ENCODE results near the gene DNAJC5.
"Not testable (repeated sequence)": the region's sequence is repeated elsewhere in the genome, so short reads cannot be mapped to it uniquely, and the experiment has no call there.

DNAJC5 gene

GRCh38 chr20:63926298-63926697, 31.4 kb downstream of the DNAJC5 start:
- H3K4me3 Mint-ChIP-seq = no peak overlapping the region
- peaks cover 27% of the 10 kb centered on the region for H3K36me3 Mint-ChIP-seq
- H3K27me3 Mint-ChIP-seq = no peaks in the 10 kb centered on the region
- DNase-seq (ENCODE audit: low spot score in 2 of 2) (no peak), ATAC-seq (ENCODE audit: low read depth) (no peak)
- H3K27ac Mint-ChIP-seq = no peak overlapping the region
- peaks cover 14% of the 10 kb centered on the region for H3K4me1 Mint-ChIP-seq
- no peaks in the 10 kb centered on the region for H3K9me3 Mint-ChIP-seq

GRCh38 chr20:63929071-63929470, 34.1 kb downstream of the DNAJC5 start:
- H3K36me3 Mint-ChIP-seq = peaks cover 33% of the 10 kb centered on the region
- ATAC-seq (ENCODE audit: low read depth) (no peak), DNase-seq (ENCODE audit: low spot score in 2 of 2) (no peak)
- H3K27ac Mint-ChIP-seq = no peak overlapping the region
- no peak overlapping the region for H3K4me3 Mint-ChIP-seq
- peaks cover 12% of the 10 kb centered on the region for H3K4me1 Mint-ChIP-seq
- H3K9me3 Mint-ChIP-seq = no peaks in the 10 kb centered on the region
- H3K27me3 Mint-ChIP-seq = no peaks in the 10 kb centered on the region

GRCh38 chr20:63929473-63929883, 34.6 kb downstream of the DNAJC5 start:
- not testable (repeated sequence) for ATAC-seq (ENCODE audit: low read depth); DNase-seq (ENCODE audit: low spot score in 2 of 2); H3K9me3 Mint-ChIP-seq; H3K4me3 Mint-ChIP-seq; H3K27me3 Mint-ChIP-seq; H3K27ac Mint-ChIP-seq
- Mint-ChIP-seq H3K4me1 (peaks cover 12% of the 10 kb centered on the region), H3K36me3 (peaks cover 33% of the 10 kb centered on the region)

GRCh38 chr20:63930971-63931553, 36.1 kb downstream of the DNAJC5 start:
- Mint-ChIP-seq H3K4me1 (peaks cover 12% of the 10 kb centered on the region), H3K36me3 (peaks cover 35% of the 10 kb centered on the region), H3K4me3 (no peak overlapping the region), H3K27ac (peak overlapping the region; percentile 68), H3K9me3 (no peaks in the 10 kb centered on the region), H3K27me3 (no peaks in the 10 kb centered on the region)
- ATAC-seq (ENCODE audit: low read depth) (no peak), DNase-seq (ENCODE audit: low spot score in 2 of 2) (no peak)

GRCh38 chr20:63931735-63932134, 36.8 kb downstream of the DNAJC5 start:
- H3K36me3 Mint-ChIP-seq = peaks cover 33% of the 10 kb centered on the region
- H3K27ac Mint-ChIP-seq = no peak overlapping the region
- H3K4me3 Mint-ChIP-seq = no peak overlapping the region
- peaks cover 8% of the 10 kb centered on the region for H3K4me1 Mint-ChIP-seq
- H3K27me3 Mint-ChIP-seq = no peaks in the 10 kb centered on the region
- ATAC-seq (ENCODE audit: low read depth) (no peak), DNase-seq (ENCODE audit: low spot score in 2 of 2) (no peak)
- no peaks in the 10 kb centered on the region for H3K9me3 Mint-ChIP-seq

- Mint-ChIP-seq H3K4me1 (peaks cover 6% of the 10 kb centered on the region), H3K27me3 (no peaks in the 10 kb centered on the region), H3K9me3 (no peaks in the 10 kb centered on the region), H3K4me3 (no peak overlapping the region), H3K27ac (no peak overlapping the region), H3K36me3 (peaks cover 33% of the 10 kb centered on the region)
- ATAC-seq (ENCODE audit: low read depth) (no peak), DNase-seq (ENCODE audit: low spot score in 2 of 2) (no peak)
Observed at GRCh38 chr20:63932606-63933160, 37.8 kb downstream of the DNAJC5 start.

- Mint-ChIP-seq H3K9me3 (no peaks in the 10 kb centered on the region), H3K36me3 (peaks cover 26% of the 10 kb centered on the region), H3K27ac (no peak overlapping the region)
Observed at GRCh38 chr20:63933646-63934045, 38.7 kb downstream of the DNAJC5 start.

GRCh38 chr20:63934271-63935068, 39.5 kb downstream of the DNAJC5 start:
- no peaks in the 10 kb centered on the region for H3K27me3 Mint-ChIP-seq
- no peaks in the 10 kb centered on the region for H3K9me3 Mint-ChIP-seq
- H3K27ac Mint-ChIP-seq = no peak overlapping the region
- no peak overlapping the region for H3K4me3 Mint-ChIP-seq
- no peak for ATAC-seq (ENCODE audit: low read depth)
- H3K4me1 Mint-ChIP-seq = peaks cover 6% of the 10 kb centered on the region
- H3K36me3 Mint-ChIP-seq = peaks cover 20% of the 10 kb centered on the region
- no peak for DNase-seq (ENCODE audit: low spot score in 2 of 2)

More at GRCh38 chr20:63933646-63934045, 38.7 kb downstream of the DNAJC5 start:
- DNase-seq (ENCODE audit: low spot score in 2 of 2) = no peak
- ATAC-seq (ENCODE audit: low read depth) = no peak
- H3K27me3 Mint-ChIP-seq = no peaks in the 10 kb centered on the region
- no peak overlapping the region for H3K4me3 Mint-ChIP-seq
- peaks cover 6% of the 10 kb centered on the region for H3K4me1 Mint-ChIP-seq

GRCh38 chr20:63935447-63935846, 40.5 kb downstream of the DNAJC5 start:
- H3K36me3 Mint-ChIP-seq = peaks cover 16% of the 10 kb centered on the region
- ATAC-seq (ENCODE audit: low read depth) = no peak
- peaks cover 6% of the 10 kb centered on the region for H3K4me1 Mint-ChIP-seq
- H3K27me3 Mint-ChIP-seq = no peaks in the 10 kb centered on the region
- no peak overlapping the region for H3K4me3 Mint-ChIP-seq
- no peak for DNase-seq (ENCODE audit: low spot score in 2 of 2)
- no peaks in the 10 kb centered on the region for H3K9me3 Mint-ChIP-seq
- no peak overlapping the region for H3K27ac Mint-ChIP-seq

- no peaks in the 10 kb centered on the region for H3K27me3 Mint-ChIP-seq
- H3K36me3 Mint-ChIP-seq = peaks cover 16% of the 10 kb centered on the region
- H3K27ac Mint-ChIP-seq = no peak overlapping the region
- H3K4me1 Mint-ChIP-seq = peaks cover 13% of the 10 kb centered on the region
- no peaks in the 10 kb centered on the region for H3K9me3 Mint-ChIP-seq
- DNase-seq (ENCODE audit: low spot score in 2 of 2) = no peak
- no peak for ATAC-seq (ENCODE audit: low read depth)
- no peak overlapping the region for H3K4me3 Mint-ChIP-seq
Observed at GRCh38 chr20:63937596-63937995, 42.7 kb downstream of the DNAJC5 start.

- Mint-ChIP-seq H3K9me3 (no peaks in the 10 kb centered on the region), H3K4me3 (no peak overlapping the region), H3K4me1 (peaks cover 13% of the 10 kb centered on the region), H3K27me3 (no peaks in the 10 kb centered on the region), H3K27ac (no peak overlapping the region), H3K36me3 (peaks cover 18% of the 10 kb centered on the region)
- DNase-seq (ENCODE audit: low spot score in 2 of 2) = no peak
- ATAC-seq (ENCODE audit: low read depth) = no peak
Observed at GRCh38 chr20:63939061-63939935, 44.4 kb downstream of the DNAJC5 start.

GRCh38 chr20:63940071-63940471, 45.1 kb downstream of the DNAJC5 start:
- H3K4me1 Mint-ChIP-seq = peaks cover 11% of the 10 kb centered on the region
- DNase-seq (ENCODE audit: low spot score in 2 of 2) = no peak
- no peaks in the 10 kb centered on the region for H3K9me3 Mint-ChIP-seq
- no peak for ATAC-seq (ENCODE audit: low read depth)
- no peaks in the 10 kb centered on the region for H3K27me3 Mint-ChIP-seq
- no peak overlapping the region for H3K4me3 Mint-ChIP-seq
- H3K27ac Mint-ChIP-seq = no peak overlapping the region
- H3K36me3 Mint-ChIP-seq = peaks cover 16% of the 10 kb centered on the region

- H3K27me3 Mint-ChIP-seq = no peaks in the 10 kb centered on the region
- ATAC-seq (ENCODE audit: low read depth) (no peak), DNase-seq (ENCODE audit: low spot score in 2 of 2) (no peak)
- H3K27ac Mint-ChIP-seq = peak overlapping the region; percentile 75
- H3K4me1 Mint-ChIP-seq = peaks cover 11% of the 10 kb centered on the region
- H3K9me3 Mint-ChIP-seq = no peaks in the 10 kb centered on the region
- peaks cover 14% of the 10 kb centered on the region for H3K36me3 Mint-ChIP-seq
- no peak overlapping the region for H3K4me3 Mint-ChIP-seq
Observed at GRCh38 chr20:63940472-63941266, 45.7 kb downstream of the DNAJC5 start.
